ENCODE data around the gene PTS.

The PTS gene

GRCh38 chr11:112278803-112279202, 52.6 kb downstream of the PTS start:
- Mint-ChIP-seq H3K4me3 (no peak overlapping the region), H3K27me3 (peaks cover 15% of the 10 kb centered on the region), H3K36me3 (no peaks in the 10 kb centered on the region), H3K4me1 (peaks cover 33% of the 10 kb centered on the region), H3K9me3 (no peaks in the 10 kb centered on the region), H3K27ac (no peak overlapping the region)
- CTCF ChIA-PET: interaction anchor here (1.4 to 11.9 kb wide), 4 partner anchors 8 to 166 kb away, joined by 10 to 302 read pairs (median 24); partner anchors contain the start of gene PTS
- DNase-seq: no peak

GRCh38 chr11:112279901-112280267, 53.7 kb downstream of the PTS start:
- peaks cover 33% of the 10 kb centered on the region for H3K4me1 Mint-ChIP-seq
- peaks cover 11% of the 10 kb centered on the region for H3K27me3 Mint-ChIP-seq
- peak overlapping the region; percentile 81 for H3K4me3 Mint-ChIP-seq
- H3K27ac Mint-ChIP-seq: no peak overlapping the region
- CTCF ChIA-PET: interaction anchor here (0.5 to 11.9 kb wide), 37 partner anchors 9 to 1904 kb away, joined by 3 to 302 read pairs (median 4); partner anchors contain the start of genes ALG9 and PTS
- H3K36me3 Mint-ChIP-seq: no peaks in the 10 kb centered on the region
- peak; percentile 78 for DNase-seq
- no peaks in the 10 kb centered on the region for H3K9me3 Mint-ChIP-seq

GRCh38 chr11:112280268-112281126, 54.3 kb downstream of the PTS start:
- H3K27me3 Mint-ChIP-seq: peaks cover 7% of the 10 kb centered on the region
- CTCF ChIA-PET: interaction anchor here (0.5 to 11.9 kb wide), 35 partner anchors 8 to 1009 kb away, joined by 3 to 302 read pairs (median 4); partner anchors contain the start of genes ALG9 and PTS
- no peaks in the 10 kb centered on the region for H3K9me3 Mint-ChIP-seq
- H3K27ac Mint-ChIP-seq: peak overlapping the region; percentile 57
- peak overlapping the region; percentile 81 for H3K4me3 Mint-ChIP-seq
- no peaks in the 10 kb centered on the region for H3K36me3 Mint-ChIP-seq
- peak; percentile 77 for DNase-seq
- H3K4me1 Mint-ChIP-seq: peaks cover 33% of the 10 kb centered on the region

GRCh38 chr11:112281726-112282125, 55.5 kb downstream of the PTS start:
- H3K36me3 Mint-ChIP-seq: no peaks in the 10 kb centered on the region
- peaks cover 31% of the 10 kb centered on the region for H3K4me1 Mint-ChIP-seq
- peak overlapping the region; percentile 53 for H3K4me3 Mint-ChIP-seq
- H3K27ac Mint-ChIP-seq: no peak overlapping the region
- DNase-seq: no peak
- H3K9me3 Mint-ChIP-seq: no peaks in the 10 kb centered on the region
- peaks cover 7% of the 10 kb centered on the region for H3K27me3 Mint-ChIP-seq
- CTCF ChIA-PET: interaction anchor here (0.9 to 11.9 kb wide), 9 partner anchors 10 to 1008 kb away, joined by 3 to 302 read pairs (median 3); partner anchors contain the start of gene PTS

Data from activated naive CD4-positive, alpha-beta T cell treated with anti-CD3 and anti-CD28 coated beads, Interleukin-2, amount 10 ng/mL, durations not matched to agents 7 days and 5 days (primary cell).